ENCODE measurements around the gene CFAP54. TPM values are rescaled to one million over a fixed set of nuclear protein-coding genes. Genes with fewer than 3 reads are reported as not detected.

CFAP54 gene
- total RNA-seq, 1 donor from 2014 or later: 0.15 TPM

DNA sequence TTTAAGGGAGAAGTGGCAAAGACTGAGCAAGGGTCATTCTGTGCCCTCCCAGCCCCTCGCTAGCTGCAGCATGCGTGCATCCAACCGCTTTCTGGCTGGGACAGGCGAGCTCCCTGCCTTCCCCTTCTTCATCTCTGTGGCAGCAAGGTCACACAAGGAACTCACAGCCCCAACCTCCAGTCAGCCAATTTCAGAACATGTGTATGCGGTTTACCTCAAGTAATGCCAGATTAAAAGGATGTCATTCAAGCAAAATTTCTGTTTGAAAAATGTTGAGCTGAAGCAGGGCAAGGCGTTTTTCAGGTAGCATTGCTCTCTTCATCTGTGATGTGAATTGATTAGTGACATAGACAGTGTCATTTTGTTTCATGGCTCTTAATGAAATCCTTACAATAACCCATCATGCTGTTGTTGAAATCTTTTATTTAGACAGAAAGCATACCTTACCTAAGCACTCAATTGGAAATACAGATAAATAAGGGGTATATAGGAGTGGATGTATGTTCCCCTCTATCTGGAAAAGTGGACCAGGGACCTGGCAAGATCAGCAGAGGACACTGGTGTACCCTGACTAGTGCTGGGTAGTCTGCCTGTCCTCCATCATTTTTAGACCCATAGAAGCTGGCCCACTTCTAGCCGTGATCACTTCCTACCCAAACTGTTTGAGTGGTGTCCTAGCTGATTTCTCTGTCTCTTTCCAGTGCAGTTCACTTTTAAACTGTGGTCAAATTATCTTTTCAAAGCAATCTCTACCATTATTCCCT is 334.9 kb downstream of the CFAP54 start:
- DNase-seq: no peak
- Mint-ChIP-seq H3K27ac (ENCODE audit: unreplicated experiment) (no peak overlapping the region), H3K4me3 (ENCODE audit: unreplicated experiment) (no peak overlapping the region), H3K27me3 (ENCODE audit: unreplicated experiment) (no peaks in the 10 kb centered on the region), H3K36me3 (ENCODE audit: unreplicated experiment) (no peaks in the 10 kb centered on the region), H3K9me3 (ENCODE audit: unreplicated experiment) (no peaks in the 10 kb centered on the region), H3K4me1 (ENCODE audit: low read depth, unreplicated experiment) (no peaks in the 10 kb centered on the region)
- TF ChIP-seq, protein P1, sequence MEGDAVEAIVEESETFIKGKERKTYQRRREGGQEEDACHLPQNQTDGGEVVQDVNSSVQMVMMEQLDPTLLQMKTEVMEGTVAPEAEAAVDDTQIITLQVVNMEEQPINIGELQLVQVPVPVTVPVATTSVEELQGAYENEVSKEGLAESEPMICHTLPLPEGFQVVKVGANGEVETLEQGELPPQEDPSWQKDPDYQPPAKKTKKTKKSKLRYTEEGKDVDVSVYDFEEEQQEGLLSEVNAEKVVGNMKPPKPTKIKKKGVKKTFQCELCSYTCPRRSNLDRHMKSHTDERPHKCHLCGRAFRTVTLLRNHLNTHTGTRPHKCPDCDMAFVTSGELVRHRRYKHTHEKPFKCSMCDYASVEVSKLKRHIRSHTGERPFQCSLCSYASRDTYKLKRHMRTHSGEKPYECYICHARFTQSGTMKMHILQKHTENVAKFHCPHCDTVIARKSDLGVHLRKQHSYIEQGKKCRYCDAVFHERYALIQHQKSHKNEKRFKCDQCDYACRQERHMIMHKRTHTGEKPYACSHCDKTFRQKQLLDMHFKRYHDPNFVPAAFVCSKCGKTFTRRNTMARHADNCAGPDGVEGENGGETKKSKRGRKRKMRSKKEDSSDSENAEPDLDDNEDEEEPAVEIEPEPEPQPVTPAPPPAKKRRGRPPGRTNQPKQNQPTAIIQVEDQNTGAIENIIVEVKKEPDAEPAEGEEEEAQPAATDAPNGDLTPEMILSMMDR (IDR thresholded peaks at IDR 0.05; ENCODE audit: partially characterized antibody, unreplicated experiment): no peak

- Mint-ChIP-seq H3K36me3 (ENCODE audit: unreplicated experiment) (no peaks in the 10 kb centered on the region), H3K9me3 (ENCODE audit: unreplicated experiment) (no peaks in the 10 kb centered on the region), H3K4me3 (ENCODE audit: unreplicated experiment) (no peak overlapping the region), H3K27me3 (ENCODE audit: unreplicated experiment) (no peaks in the 10 kb centered on the region), H3K4me1 (ENCODE audit: low read depth, unreplicated experiment) (no peaks in the 10 kb centered on the region), H3K27ac (ENCODE audit: unreplicated experiment) (no peak overlapping the region)
- no peak for DNase-seq
- TF ChIP-seq, protein P1 (IDR thresholded peaks at IDR 0.05; ENCODE audit: partially characterized antibody, unreplicated experiment): no peak
Measured at GRCh38 chr12:96824838-96825236, 335.5 kb downstream of the CFAP54 start.

- Mint-ChIP-seq H3K4me1 (ENCODE audit: low read depth, unreplicated experiment) (no peaks in the 10 kb centered on the region), H3K4me3 (ENCODE audit: unreplicated experiment) (no peak overlapping the region), H3K36me3 (ENCODE audit: unreplicated experiment) (no peaks in the 10 kb centered on the region), H3K27me3 (ENCODE audit: unreplicated experiment) (no peaks in the 10 kb centered on the region), H3K27ac (ENCODE audit: unreplicated experiment) (no peak overlapping the region), H3K9me3 (ENCODE audit: unreplicated experiment) (no peaks in the 10 kb centered on the region)
- DNase-seq: no peak
- TF ChIP-seq, protein P1 (IDR thresholded peaks at IDR 0.05; ENCODE audit: partially characterized antibody, unreplicated experiment): no peak
Measured at GRCh38 chr12:96828169-96828789, 338.9 kb downstream of the CFAP54 start.

- H3K27me3 Mint-ChIP-seq (ENCODE audit: unreplicated experiment): peaks cover 3% of the 10 kb centered on the region
Measured at GRCh38 chr12:96829354-96829753, 340.0 kb downstream of the CFAP54 start.

More at GRCh38 chr12:96829354-96829753, 340.0 kb downstream of the CFAP54 start:
- TF ChIP-seq, protein P1 (IDR thresholded peaks at IDR 0.05; ENCODE audit: partially characterized antibody, unreplicated experiment): no peak
- no peak overlapping the region for H3K4me3 Mint-ChIP-seq (ENCODE audit: unreplicated experiment)
- no peak for DNase-seq
- no peaks in the 10 kb centered on the region for H3K36me3 Mint-ChIP-seq (ENCODE audit: unreplicated experiment)
- no peaks in the 10 kb centered on the region for H3K4me1 Mint-ChIP-seq (ENCODE audit: low read depth, unreplicated experiment)
- no peak overlapping the region for H3K27ac Mint-ChIP-seq (ENCODE audit: unreplicated experiment)
- H3K9me3 Mint-ChIP-seq (ENCODE audit: unreplicated experiment): no peaks in the 10 kb centered on the region

All from glutamatergic neuron (in vitro differentiated cells).